H9 (cell line): Measurements from ENCODE around the gene NPC1. TPM values are rescaled to one million over a fixed set of nuclear protein-coding genes. Genes with fewer than 3 reads are reported as not detected.

ENCODE experiments used
- DNase-seq: peaks from one replicate; pipeline ENCODE4 v3.0.0-alpha.2; 2017
- H2AFZ ChIP-seq: one replicate; pipeline ENCODE4 v1.6.1; 2013; ENCODE audit warnings: mild to moderate bottlenecking, low read length, control low read depth, moderate library complexity
- H2AK5ac ChIP-seq: 2 replicates; pipeline ENCODE4 v1.6.1; 2013; ENCODE audit warnings: low read length, control low read depth, mixed read lengths; ENCODE audit not compliant: insufficient read length
- H2BK120ac ChIP-seq: one replicate; pipeline ENCODE4 v1.6.1; 2013; ENCODE audit warnings: low read depth, mild to moderate bottlenecking, low read length, control low read depth, inconsistent platforms; ENCODE audit not compliant: poor library complexity, severe bottlenecking
- H2BK12ac ChIP-seq: 2 replicates; pipeline ENCODE4 v1.6.1; 2013; ENCODE audit warnings: low read length, control low read depth, mixed read lengths, low read depth; ENCODE audit not compliant: insufficient read length
- H2BK15ac ChIP-seq: 2 replicates; pipeline ENCODE4 v1.6.1; 2013; ENCODE audit warnings: low read depth, low read length, control low read depth
- H2BK20ac ChIP-seq: one replicate; pipeline ENCODE4 v1.6.1; 2013; ENCODE audit warnings: low read depth, mild to moderate bottlenecking, low read length, control low read depth, inconsistent platforms; ENCODE audit not compliant: poor library complexity, severe bottlenecking
- H2BK5ac ChIP-seq: 2 replicates; pipeline ENCODE4 v1.6.1; 2013; ENCODE audit warnings: low read length, control low read depth, mixed read lengths; ENCODE audit not compliant: insufficient read length
- H3K14ac ChIP-seq: 2 replicates; pipeline ENCODE4 v1.6.1; 2013; ENCODE audit warnings: low read length, control low read depth; ENCODE audit not compliant: insufficient read depth
- H3K18ac ChIP-seq: 2 replicates; pipeline ENCODE4 v1.6.1; 2013; ENCODE audit warnings: low read depth, mild to moderate bottlenecking, mixed read lengths, low read length, control low read depth; ENCODE audit not compliant: insufficient read length
- H3K23ac ChIP-seq: 2 replicates; pipeline ENCODE4 v1.6.1; 2013; ENCODE audit warnings: low read length, control low read depth, mixed read lengths, low read depth; ENCODE audit not compliant: insufficient read length
- H3K23me2 ChIP-seq: 2 replicates; pipeline ENCODE4 v1.6.1; 2013; ENCODE audit warnings: low read depth, mild to moderate bottlenecking, mixed read lengths, low read length, control low read depth; ENCODE audit not compliant: insufficient read length, poor library complexity, severe bottlenecking
- H3K27ac ChIP-seq: 2 replicates; pipeline ENCODE4 v1.5.1; 2013; ENCODE audit warnings: low read length, control low read depth, mixed read lengths, low read depth; ENCODE audit not compliant: insufficient read length
- H3K27me3 ChIP-seq: 2 replicates; pipeline ENCODE4 v1.6.1; 2013; ENCODE audit warnings: low read length, control low read depth, inconsistent platforms; ENCODE audit not compliant: insufficient read depth
- H3K4ac ChIP-seq: 2 replicates; pipeline ENCODE4 v1.6.1; 2013; ENCODE audit warnings: low read depth, mild to moderate bottlenecking, control low read depth, inconsistent platforms, low read length, moderate library complexity
- H3K4me1 ChIP-seq: 2 replicates; pipeline ENCODE4 v1.6.1; 2013; ENCODE audit warnings: low read length, control low read depth, inconsistent platforms; ENCODE audit not compliant: insufficient read depth
- H3K4me2 ChIP-seq: 2 replicates; pipeline ENCODE4 v1.6.1; 2013; ENCODE audit warnings: low read length, control low read depth, mixed read lengths; ENCODE audit not compliant: insufficient read length, insufficient read depth
- H3K56ac ChIP-seq: 2 replicates; pipeline ENCODE4 v1.6.1; 2013; ENCODE audit warnings: low read depth, mild to moderate bottlenecking, mixed read lengths, low read length, control low read depth; ENCODE audit not compliant: insufficient read length
- H3K79me1 ChIP-seq: 2 replicates; pipeline ENCODE4 v1.6.1; 2013; ENCODE audit warnings: low read depth, mild to moderate bottlenecking, moderate library complexity, low read length, control low read depth, inconsistent platforms; ENCODE audit not compliant: insufficient read depth, poor library complexity, severe bottlenecking
- H3K79me2 ChIP-seq: 2 replicates; pipeline ENCODE4 v1.6.1; 2013; ENCODE audit warnings: low read length, control low read depth, inconsistent platforms; ENCODE audit not compliant: insufficient read depth
- H3K9ac ChIP-seq: 2 replicates; pipeline ENCODE4 v1.6.1; 2013; ENCODE audit warnings: low read length, control low read depth, mixed read lengths; ENCODE audit not compliant: insufficient read length; ENCODE audit errors: extremely low read depth
- H3K9me3 ChIP-seq: one replicate; pipeline ENCODE4 v1.6.1; 2013; ENCODE audit warnings: low read depth, low read length, inconsistent platforms; ENCODE audit not compliant: control insufficient read depth
- H3T11ph ChIP-seq: one replicate; pipeline ENCODE4 v1.6.1; 2013; ENCODE audit warnings: mild to moderate bottlenecking, low read length, control low read depth, inconsistent platforms
- H4K20me1 ChIP-seq: one replicate; pipeline ENCODE4 v1.6.1; 2013; ENCODE audit not compliant: control insufficient read depth, insufficient read length, insufficient read depth
- H4K5ac ChIP-seq: 2 replicates; pipeline ENCODE4 v1.6.1; 2013; ENCODE audit warnings: low read depth, mild to moderate bottlenecking, mixed read lengths, low read length, control low read depth; ENCODE audit not compliant: insufficient read length
- H4K8ac ChIP-seq: replicated peaks from 2 replicates; pipeline ENCODE4 v1.6.1; 2013; ENCODE audit warnings: low read length, control low read depth, mixed read lengths, low read depth; ENCODE audit not compliant: insufficient read length
- H4K91ac ChIP-seq: 2 replicates; pipeline ENCODE4 v1.6.1; 2013; ENCODE audit warnings: low read depth, mild to moderate bottlenecking, moderate library complexity, mixed read lengths, low read length, control low read depth; ENCODE audit not compliant: insufficient read length
- H3K27ac Mint-ChIP-seq, 3 experiments: 2 replicates in 2 of 3; 3 replicates in 1 of 3; pipeline ENCODE4 v1.8.0; 2020 to 2021; ENCODE audit warnings: mixed read lengths in 3 of 3, mild to moderate bottlenecking in 1 of 3, moderate library complexity in 1 of 3
- H3K27me3 Mint-ChIP-seq: 2 replicates; pipeline ENCODE4 v1.8.0; 2021; ENCODE audit warnings: low read depth, mild to moderate bottlenecking, moderate library complexity, mixed read lengths
- H3K36me3 Mint-ChIP-seq, 3 experiments: 2 replicates in 2 of 3; 3 replicates in 1 of 3; pipeline ENCODE4 v1.8.0; 2020 to 2021; ENCODE audit warnings: low read depth in 3 of 3, mixed read lengths in 3 of 3; ENCODE audit not compliant: insufficient read depth in 1 of 3
- H3K4me1 Mint-ChIP-seq, 2 experiments: 2 replicates each; pipeline ENCODE4 v1.8.0; 2020; ENCODE audit warnings: mixed read lengths in 2 of 2
- H3K4me3 Mint-ChIP-seq, 2 experiments: 2 replicates in 1 of 2; 3 replicates in 1 of 2; pipeline ENCODE4 v1.8.0; 2020 to 2021; ENCODE audit warnings: mild to moderate bottlenecking in 2 of 2, mixed read lengths in 2 of 2, moderate library complexity in 1 of 2
- H3K9me3 Mint-ChIP-seq, 2 experiments: 2 replicates in 1 of 2; 3 replicates in 1 of 2; pipeline ENCODE4 v1.8.0; 2020; ENCODE audit warnings: mild to moderate bottlenecking in 2 of 2, mixed read lengths in 2 of 2, moderate library complexity in 1 of 2
- WGBS: extraction: QIAGEN DNeasy Blood & Tissue Kit; methylation state at CpG from one replicate; pipeline ENCODE4 v1.1.7; 2013; ENCODE audit warnings: missing lambda C conversion rate, low lambda C conversion rate, mixed read lengths; ENCODE audit not compliant: insufficient read length; ENCODE audit errors: extremely low coverage; 5-methylcytosine and 5-hydroxymethylcytosine counted together
- total RNA-seq: library from RNA; stranded (reverse); gene quantifications from 2 replicates; pipeline ENCODE4 v1.2.1, GENCODE V29; 2021
- TF ChIP-seq, protein P1 (sequence below): fragments of 200-600 bp; sonication (generic); conservative IDR thresholded peaks from 3 replicates; pipeline ENCODE4 v1.8.0; 2021; ENCODE audit warnings: antibody characterized with exemption, mild to moderate bottlenecking

Gene NPC1
- total RNA-seq, 1 experiment from 2014 or later, result 24.2 TPM

DNA sequence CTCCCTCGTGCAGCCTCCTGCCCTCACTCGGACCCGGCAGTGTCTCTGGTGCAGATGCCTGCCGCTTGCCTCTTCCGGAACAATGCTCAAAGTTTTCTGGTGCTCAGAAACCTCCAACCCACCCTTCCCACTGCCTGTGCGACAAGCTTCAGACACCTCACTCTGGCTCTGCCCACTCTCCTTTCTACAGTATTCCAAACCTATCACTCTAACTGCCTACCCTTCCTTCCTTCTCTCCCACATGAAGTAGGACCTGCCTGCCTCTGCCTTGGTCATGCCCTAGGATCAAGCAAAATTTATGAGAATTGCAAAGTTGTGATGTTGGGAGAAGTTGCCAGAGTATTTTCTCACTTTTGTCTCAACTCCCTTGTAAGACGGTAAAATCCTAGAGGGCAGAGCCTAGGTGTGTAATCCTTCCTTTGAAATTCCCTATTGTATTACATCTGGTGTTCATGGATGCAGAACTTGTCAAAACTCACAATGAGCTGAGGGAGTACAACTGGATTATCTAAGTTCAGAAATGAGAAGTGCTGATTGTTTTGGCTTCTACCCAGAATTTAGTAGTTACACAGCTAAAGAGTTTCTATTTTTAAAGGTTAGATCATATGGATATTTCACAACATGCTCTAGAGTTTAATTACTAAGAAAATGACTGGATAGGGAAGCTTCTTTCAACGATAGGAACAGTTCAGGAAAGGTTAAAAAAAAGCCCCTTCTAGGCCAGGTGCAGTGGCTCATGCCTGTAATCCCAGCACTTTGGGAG, 7.2 kb downstream of the NPC1 start:
- Histone ChIP-seq H3K18ac (no peak overlapping the region), H3K27ac (no peak overlapping the region), H4K8ac (no peak overlapping the region), H4K5ac (no peak overlapping the region), H2BK12ac (no peak overlapping the region), H2BK20ac (no peak overlapping the region), H2AFZ (no peak overlapping the region), H3K23me2 (no peaks in the 10 kb centered on the region), H2BK15ac (no peak overlapping the region), H2AK5ac (no peak overlapping the region), H3K79me2 (peaks cover 12% of the 10 kb centered on the region; the same call in 1 of the 2 replicates), H3K9me3 (no peaks in the 10 kb centered on the region), H3K56ac (no peak overlapping the region), H3K79me1 (peaks cover 4% of the 10 kb centered on the region), H3K4ac (no peak overlapping the region), H3T11ph (no peak overlapping the region), H3K4me1 (peaks cover 3% of the 10 kb centered on the region; the same call in 1 of the 2 replicates), H4K20me1 (no peaks in the 10 kb centered on the region), H3K14ac (no peak overlapping the region), H3K4me2 (no peak overlapping the region), H4K91ac (no peak overlapping the region), H3K27me3 (no peaks in the 10 kb centered on the region), H3K23ac (no peak overlapping the region), H2BK5ac (no peak overlapping the region), H3K9ac (no peak overlapping the region), H2BK120ac (no peak overlapping the region)
- TF ChIP-seq, protein P1, sequence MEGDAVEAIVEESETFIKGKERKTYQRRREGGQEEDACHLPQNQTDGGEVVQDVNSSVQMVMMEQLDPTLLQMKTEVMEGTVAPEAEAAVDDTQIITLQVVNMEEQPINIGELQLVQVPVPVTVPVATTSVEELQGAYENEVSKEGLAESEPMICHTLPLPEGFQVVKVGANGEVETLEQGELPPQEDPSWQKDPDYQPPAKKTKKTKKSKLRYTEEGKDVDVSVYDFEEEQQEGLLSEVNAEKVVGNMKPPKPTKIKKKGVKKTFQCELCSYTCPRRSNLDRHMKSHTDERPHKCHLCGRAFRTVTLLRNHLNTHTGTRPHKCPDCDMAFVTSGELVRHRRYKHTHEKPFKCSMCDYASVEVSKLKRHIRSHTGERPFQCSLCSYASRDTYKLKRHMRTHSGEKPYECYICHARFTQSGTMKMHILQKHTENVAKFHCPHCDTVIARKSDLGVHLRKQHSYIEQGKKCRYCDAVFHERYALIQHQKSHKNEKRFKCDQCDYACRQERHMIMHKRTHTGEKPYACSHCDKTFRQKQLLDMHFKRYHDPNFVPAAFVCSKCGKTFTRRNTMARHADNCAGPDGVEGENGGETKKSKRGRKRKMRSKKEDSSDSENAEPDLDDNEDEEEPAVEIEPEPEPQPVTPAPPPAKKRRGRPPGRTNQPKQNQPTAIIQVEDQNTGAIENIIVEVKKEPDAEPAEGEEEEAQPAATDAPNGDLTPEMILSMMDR, result no peak
- Mint-ChIP-seq H3K27ac (peak overlapping the region in 1 of 3 experiments; percentile 32; a peak in 5 of 7 replicates), H3K4me1 (peaks cover 19 to 22% of the 10 kb centered on the region in 2 experiments), H3K4me3 (no peak overlapping the region), H3K36me3 (peaks cover 14 to 28% (median 15%) of the 10 kb centered on the region in 3 experiments), H3K9me3 (peaks cover 0 to 2% of the 10 kb centered on the region in 2 experiments; a peak in 2 of 5 replicates), H3K27me3 (no peaks in the 10 kb centered on the region)
- no peak for DNase-seq
- no CpG with 5 or more reads among the region's 8 CpGs for WGBS
